Gastrocnemius medialis (tissue), 4 donors: ENCODE data around the gene PIGB. TPM values are rescaled to one million over a fixed set of nuclear protein-coding genes. Genes with fewer than 3 reads are reported as not detected.

Experiments used
- ATAC-seq, 2 donors: fragments of 150-250 bp; one replicate each; pipeline ENCODE4 v1.9.1; 2016
- DNase-seq, 2 donors: peaks; one replicate each; pipeline ENCODE4 v3.0.0-alpha.2; 2019
- H3K27ac ChIP-seq, 4 donors: fragments of 200-600 bp; sonication (generic); 1 replicate in 1 of 4; 2 replicates in 3 of 4; pipeline ENCODE4 v1.5.1; 2016 to 2018; ENCODE audit warnings: mild to moderate bottlenecking in 2 of 4, moderate library complexity in 1 of 4
- H3K27me3 ChIP-seq, 3 donors: fragments of 200-600 bp; sonication (generic) in 2 of 3; 1 replicate in 1 of 3; 2 replicates in 2 of 3; pipeline versions ENCODE4 v1.5.1 to v1.6.0; 2016 to 2019; ENCODE audit warnings: mild to moderate bottlenecking in 1 of 3, moderate library complexity in 1 of 3
- H3K36me3 ChIP-seq, 2 donors: fragments of 200-600 bp; sonication (generic) in 1 of 2; one replicate each; pipeline ENCODE4 v1.5.1; 2017 to 2018
- H3K4me1 ChIP-seq, 2 donors: fragments of 200-600 bp; sonication (generic) in 1 of 2; one replicate each; pipeline ENCODE4 v1.5.1; 2016 to 2017; ENCODE audit warnings: mild to moderate bottlenecking in 2 of 2
- H3K4me3 ChIP-seq, 4 donors: fragments of 200-600 bp; sonication (generic) in 3 of 4; 1 replicate in 1 of 4; 2 replicates in 3 of 4; pipeline ENCODE4 v1.5.1; 2016 to 2019; ENCODE audit warnings: mild to moderate bottlenecking in 2 of 4
- H3K9me3 ChIP-seq, 3 donors: fragments of 200-600 bp; sonication (generic) in 2 of 3; 1 replicate in 1 of 3; 2 replicates in 2 of 3; pipeline ENCODE4 v1.5.1; 2016 to 2019
- CTCF ChIP-seq, 5 experiments: fragments of 450-650 bp in 3 of 5; fragments of 200-600 bp in 2 of 5; sonication (generic) in 2 of 5; IDR thresholded peaks in 4 of 5; conservative IDR thresholded peaks in 1 of 5; 1 replicate in 4 of 5; 2 replicates in 1 of 5; pipeline ENCODE4 v1.5.1; 2016 to 2019; ENCODE audit warnings: antibody characterized with exemption in 5 of 5, mild to moderate bottlenecking in 3 of 5, moderate library complexity in 3 of 5
- POLR2A ChIP-seq, 2 donors: fragments of 450-650 bp; IDR thresholded peaks; one replicate each; pipeline ENCODE4 v1.6.1; 2017; ENCODE audit warnings: antibody characterized with exemption in 2 of 2, mild to moderate bottlenecking in 2 of 2, moderate library complexity in 2 of 2
- in situ Hi-C, 4 donors: fragments of 200-750 bp; cut with MboI; loops; one replicate each; pipeline versions ENCODE4 v1.15.0 to v1.8.0; 2017; ENCODE audit warnings: low sequenced_read_pairs in 4 of 4
- intact Hi-C: fragments of 100-400 bp; cut with DNase I; formaldehyde crosslinking; loops from one replicate; pipeline ENCODE4 v1.15.1; 2023; ENCODE audit warnings: low total_unique reads
- total RNA-seq, 4 donors: library from RNA; depleted of rRNA; stranded (reverse); fragments of >200 nt; gene quantifications; one replicate each; pipeline versions ENCODE4 v1.1.0 to v1.2.3, GENCODE V29; 2016

PIGB gene
- total RNA-seq, 4 donors from 2014 or later = 1.2 to 22.9 (median 5.7) TPM

DNA sequence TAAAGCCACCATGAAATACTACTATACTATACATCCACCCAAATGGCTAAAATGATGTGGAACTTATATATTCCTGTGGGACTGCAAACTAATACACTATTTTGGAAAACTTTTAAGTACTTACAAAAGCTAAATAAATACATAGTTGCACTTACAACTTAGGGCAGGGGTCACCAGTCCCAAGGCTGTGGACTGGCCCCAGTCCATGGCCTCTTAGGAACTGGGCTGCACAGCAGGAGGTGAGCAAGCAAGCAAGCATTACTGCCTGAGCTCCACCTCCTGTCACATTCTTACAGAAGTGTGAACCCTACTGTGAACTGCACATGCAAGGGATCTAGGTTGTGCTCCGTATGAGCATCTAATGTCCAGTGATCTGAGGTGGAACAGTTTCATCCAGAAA is 18.1 kb downstream of the PIGB start:
- Histone ChIP-seq H3K27me3 (no peaks in the 10 kb centered on the region), H3K4me3 (no peak overlapping the region), H3K36me3 (peaks cover 0 to 20% of the 10 kb centered on the region in 2 donors), H3K4me1 (no peaks in the 10 kb centered on the region), H3K9me3 (no peaks in the 10 kb centered on the region), H3K27ac (no peak overlapping the region)
- intact Hi-C loops (no loop called here), in situ Hi-C loops (no loop called here)
- TF ChIP-seq POLR2A (IDR thresholded peaks at IDR 0.05) = no peak
- ATAC-seq = no peak
- no peak for DNase-seq

DNA sequence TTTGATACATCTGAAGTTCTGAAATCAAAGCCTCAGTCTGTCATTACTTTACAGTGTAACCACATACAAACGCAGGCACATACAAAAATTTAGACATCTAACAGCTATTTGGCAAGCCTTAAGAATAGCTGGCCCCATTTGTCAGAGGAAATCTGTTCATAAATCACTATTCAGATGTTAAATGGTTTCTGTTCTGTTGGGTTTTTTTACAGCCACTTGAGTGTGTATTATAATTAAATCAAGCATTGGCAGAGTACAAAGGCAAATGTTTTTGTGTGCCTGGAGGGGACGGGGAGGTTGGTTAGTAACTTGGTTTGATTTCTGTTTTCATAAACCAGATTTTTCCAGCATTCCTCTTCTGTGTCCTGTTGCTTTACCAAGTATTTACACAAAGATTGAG is 24.1 kb downstream of the PIGB start:
- DNase-seq (no peak), ATAC-seq (no peak)
- H3K4me1 ChIP-seq = no peaks in the 10 kb centered on the region
- in situ Hi-C loops (no loop called here), intact Hi-C loops (no loop called here)
- H3K9me3 ChIP-seq = no peaks in the 10 kb centered on the region
- H3K36me3 ChIP-seq = no peaks in the 10 kb centered on the region
- H3K27me3 ChIP-seq = no peaks in the 10 kb centered on the region
- no peak overlapping the region for H3K27ac ChIP-seq
- no peak overlapping the region for H3K4me3 ChIP-seq
- TF ChIP-seq POLR2A (IDR thresholded peaks at IDR 0.05) (no peak), CTCF (IDR thresholded peaks at IDR 0.05 in 4 of 5, conservative IDR thresholded peaks at IDR 0.05 in 1 of 5) (no peak)

DNA sequence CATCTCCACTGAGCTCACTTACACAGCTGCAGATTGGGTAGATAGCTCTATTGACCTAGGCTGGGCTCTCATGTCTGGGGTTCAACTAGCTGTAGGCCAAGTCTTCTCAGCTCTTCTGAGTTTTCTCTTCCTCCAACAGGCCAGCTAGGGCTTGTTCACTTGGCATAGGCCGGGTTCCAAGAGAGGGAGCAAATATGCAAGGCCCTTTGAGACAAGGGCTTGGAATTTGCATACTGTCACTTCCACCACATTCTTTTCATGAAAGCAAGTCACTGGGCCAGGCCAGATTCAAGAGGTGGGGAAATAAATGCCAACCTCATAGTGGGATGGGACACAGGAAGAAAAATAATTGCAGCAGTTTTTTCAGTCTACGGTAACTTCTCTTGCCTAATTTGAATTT is 25.2 kb downstream of the PIGB start:
- Histone ChIP-seq H3K36me3 (no peaks in the 10 kb centered on the region), H3K4me3 (no peak overlapping the region), H3K4me1 (no peaks in the 10 kb centered on the region), H3K27ac (no peak overlapping the region), H3K9me3 (no peaks in the 10 kb centered on the region), H3K27me3 (no peaks in the 10 kb centered on the region)
- ATAC-seq (no peak), DNase-seq (no peak)
- intact Hi-C loops (no loop called here), in situ Hi-C loops (no loop called here)
- no peak for TF ChIP-seq POLR2A (IDR thresholded peaks at IDR 0.05)
- no peak for TF ChIP-seq CTCF (IDR thresholded peaks at IDR 0.05 in 4 of 5, conservative IDR thresholded peaks at IDR 0.05 in 1 of 5)

- intact Hi-C loops (no loop called here), in situ Hi-C loops (no loop called here)
- ATAC-seq = no peak
- Histone ChIP-seq H3K4me3 (no peak overlapping the region), H3K36me3 (peaks cover 0 to 3% of the 10 kb centered on the region in 2 donors), H3K27ac (no peak overlapping the region), H3K9me3 (no peaks in the 10 kb centered on the region), H3K27me3 (no peaks in the 10 kb centered on the region), H3K4me1 (no peaks in the 10 kb centered on the region)
- no peak for DNase-seq
- TF ChIP-seq POLR2A (IDR thresholded peaks at IDR 0.05) (no peak), CTCF (IDR thresholded peaks at IDR 0.05 in 4 of 5, conservative IDR thresholded peaks at IDR 0.05 in 1 of 5) (no peak)
Measured at GRCh38 chr15:55348281-55348778, 29.3 kb downstream of the PIGB start.

DNA sequence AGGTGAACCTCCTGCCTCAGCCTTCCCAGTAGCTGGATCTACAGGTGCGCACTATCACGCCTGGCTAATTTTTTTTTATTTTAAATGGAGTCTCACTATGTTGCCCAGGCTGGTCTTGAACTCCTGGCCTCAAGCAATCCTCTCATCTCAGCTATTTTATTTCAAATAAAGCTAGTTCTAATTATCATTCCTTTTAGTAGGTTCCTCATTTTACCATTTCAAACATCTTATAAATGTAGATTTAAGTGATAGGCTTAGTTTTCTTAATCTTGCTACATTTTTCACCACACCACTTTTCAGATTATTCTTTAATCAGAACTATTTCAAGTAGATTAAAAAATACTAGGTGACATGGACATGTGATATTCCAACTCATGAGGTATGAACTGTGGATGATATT is 30.3 kb downstream of the PIGB start:
- intact Hi-C loops = no loop called here
- no peaks in the 10 kb centered on the region for H3K9me3 ChIP-seq
- in situ Hi-C loops = no loop called here
- no peaks in the 10 kb centered on the region for H3K4me1 ChIP-seq
- H3K4me3 ChIP-seq = no peak overlapping the region
- TF ChIP-seq POLR2A (IDR thresholded peaks at IDR 0.05) (no peak), CTCF (IDR thresholded peaks at IDR 0.05 in 4 of 5, conservative IDR thresholded peaks at IDR 0.05 in 1 of 5) (no peak)
- DNase-seq = no peak
- H3K27me3 ChIP-seq = no peaks in the 10 kb centered on the region
- H3K27ac ChIP-seq = no peak overlapping the region
- H3K36me3 ChIP-seq = peaks cover 0 to 12% of the 10 kb centered on the region in 2 donors
- ATAC-seq = no peak
